Mesothelial cell of epicardium (in vitro differentiated cells): ENCODE results near the gene KATNAL2. TPM values are rescaled to one million over a fixed set of nuclear protein-coding genes. Genes with fewer than 3 reads are reported as not detected.

Source experiments
- DNase-seq, 2 experiments: peaks; one replicate each; pipeline ENCODE4 v3.0.0; 2021; ENCODE audit warnings: low spot score in 2 of 2; ENCODE audit not compliant: unreplicated experiment in 2 of 2
- H3K27ac Mint-ChIP-seq: 2 replicates; pipeline ENCODE4 v1.8.0; 2021; ENCODE audit warnings: mixed read lengths
- H3K27me3 Mint-ChIP-seq: 2 replicates; pipeline ENCODE4 v1.8.0; 2021; ENCODE audit warnings: low read depth, mixed read lengths
- H3K36me3 Mint-ChIP-seq: 2 replicates; pipeline ENCODE4 v1.8.0; 2021; ENCODE audit warnings: mixed read lengths
- H3K4me1 Mint-ChIP-seq: 2 replicates; pipeline ENCODE4 v1.8.0; 2021; ENCODE audit warnings: mixed read lengths
- H3K4me3 Mint-ChIP-seq: 2 replicates; pipeline ENCODE4 v1.8.0; 2021; ENCODE audit warnings: mild to moderate bottlenecking, moderate library complexity, mixed read lengths
- H3K9me3 Mint-ChIP-seq: 2 replicates; pipeline ENCODE4 v1.8.0; 2021; ENCODE audit warnings: mixed read lengths
- total RNA-seq: library from RNA; stranded (reverse); gene quantifications from 3 replicates; pipeline ENCODE4 v1.2.1, GENCODE V29; 2021
- TF ChIP-seq, protein P1 (sequence below): fragments of 200-600 bp; sonication (generic); IDR thresholded peaks from one replicate; pipeline ENCODE4 v1.5.0; 2021; ENCODE audit warnings: antibody characterized with exemption; ENCODE audit not compliant: unreplicated experiment

KATNAL2 gene
- total RNA-seq, 1 donor from 2014 or later, result 8.9 TPM

- Mint-ChIP-seq H3K4me3 (peak overlapping the region; percentile 83), H3K27ac (peak overlapping the region; percentile 84), H3K4me1 (peaks cover 37% of the 10 kb centered on the region), H3K9me3 (no peaks in the 10 kb centered on the region), H3K27me3 (no peaks in the 10 kb centered on the region), H3K36me3 (no peaks in the 10 kb centered on the region)
- peak in 1 of 2 experiments; percentile 39 for DNase-seq
- TF ChIP-seq, protein P1, sequence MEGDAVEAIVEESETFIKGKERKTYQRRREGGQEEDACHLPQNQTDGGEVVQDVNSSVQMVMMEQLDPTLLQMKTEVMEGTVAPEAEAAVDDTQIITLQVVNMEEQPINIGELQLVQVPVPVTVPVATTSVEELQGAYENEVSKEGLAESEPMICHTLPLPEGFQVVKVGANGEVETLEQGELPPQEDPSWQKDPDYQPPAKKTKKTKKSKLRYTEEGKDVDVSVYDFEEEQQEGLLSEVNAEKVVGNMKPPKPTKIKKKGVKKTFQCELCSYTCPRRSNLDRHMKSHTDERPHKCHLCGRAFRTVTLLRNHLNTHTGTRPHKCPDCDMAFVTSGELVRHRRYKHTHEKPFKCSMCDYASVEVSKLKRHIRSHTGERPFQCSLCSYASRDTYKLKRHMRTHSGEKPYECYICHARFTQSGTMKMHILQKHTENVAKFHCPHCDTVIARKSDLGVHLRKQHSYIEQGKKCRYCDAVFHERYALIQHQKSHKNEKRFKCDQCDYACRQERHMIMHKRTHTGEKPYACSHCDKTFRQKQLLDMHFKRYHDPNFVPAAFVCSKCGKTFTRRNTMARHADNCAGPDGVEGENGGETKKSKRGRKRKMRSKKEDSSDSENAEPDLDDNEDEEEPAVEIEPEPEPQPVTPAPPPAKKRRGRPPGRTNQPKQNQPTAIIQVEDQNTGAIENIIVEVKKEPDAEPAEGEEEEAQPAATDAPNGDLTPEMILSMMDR, result no peak
Observed at GRCh38 chr18:46917803-46918600, 600 bp downstream of the KATNAL2 start.

DNA sequence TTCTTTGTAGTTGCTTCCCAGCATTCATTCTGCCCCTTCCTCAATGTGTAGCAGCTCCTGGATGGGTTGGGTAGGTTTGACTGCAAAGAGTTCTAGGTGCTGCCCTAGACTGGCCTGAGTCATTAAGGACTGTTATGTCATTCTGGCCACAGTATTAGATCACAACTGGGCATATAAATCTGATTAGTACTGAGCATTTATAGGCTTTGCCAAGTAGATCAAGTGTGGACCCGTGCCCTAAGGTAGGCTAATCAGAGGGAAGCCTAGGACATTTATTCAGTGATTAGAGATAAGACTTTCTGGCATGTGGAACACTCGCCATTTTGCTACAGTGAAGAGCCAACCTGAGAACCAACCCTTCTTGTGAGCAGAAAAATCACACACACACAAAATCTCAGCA is 2.7 kb downstream of the KATNAL2 start:
- H3K27ac Mint-ChIP-seq, result no peak overlapping the region
- no peak overlapping the region for H3K4me3 Mint-ChIP-seq
- peaks cover 2% of the 10 kb centered on the region for H3K36me3 Mint-ChIP-seq
- H3K4me1 Mint-ChIP-seq, result peaks cover 28% of the 10 kb centered on the region
- no peaks in the 10 kb centered on the region for H3K27me3 Mint-ChIP-seq
- DNase-seq, result no peak
- H3K9me3 Mint-ChIP-seq, result peaks cover 9% of the 10 kb centered on the region
- TF ChIP-seq, protein P1, result no peak

DNA sequence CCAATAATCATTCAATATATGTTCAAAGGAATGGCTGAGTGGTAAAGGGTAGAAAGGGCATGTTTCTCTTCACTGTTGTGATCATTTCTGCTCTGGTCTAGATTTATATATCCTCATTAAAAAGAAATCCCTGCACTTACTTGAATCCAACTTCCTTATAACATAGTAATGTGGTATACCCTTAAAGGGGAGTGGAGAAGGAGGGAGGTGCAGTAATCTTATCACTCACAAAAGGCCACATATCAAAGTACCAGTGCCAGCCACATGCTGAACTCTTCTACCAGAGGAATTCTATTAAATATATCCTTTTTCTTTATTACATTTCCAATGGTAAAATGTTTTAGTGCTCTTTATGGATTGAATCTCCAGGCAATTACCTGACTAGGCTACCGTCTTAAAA is 3.3 kb downstream of the KATNAL2 start:
- DNase-seq, result no peak
- Mint-ChIP-seq H3K36me3 (peaks cover 2% of the 10 kb centered on the region), H3K27ac (no peak overlapping the region), H3K9me3 (peaks cover 10% of the 10 kb centered on the region), H3K4me1 (peaks cover 22% of the 10 kb centered on the region), H3K4me3 (no peak overlapping the region), H3K27me3 (no peaks in the 10 kb centered on the region)
- TF ChIP-seq, protein P1, result no peak

GRCh38 chr18:46939337-46939963 is 22.0 kb downstream of the KATNAL2 start:
- no peaks in the 10 kb centered on the region for H3K9me3 Mint-ChIP-seq
- H3K27ac Mint-ChIP-seq, result no peak overlapping the region
- H3K4me3 Mint-ChIP-seq, result no peak overlapping the region
- TF ChIP-seq, protein P1, result no peak
- H3K27me3 Mint-ChIP-seq, result no peaks in the 10 kb centered on the region
- peaks cover 13% of the 10 kb centered on the region for H3K4me1 Mint-ChIP-seq
- no peak for DNase-seq
- H3K36me3 Mint-ChIP-seq, result no peaks in the 10 kb centered on the region

DNA sequence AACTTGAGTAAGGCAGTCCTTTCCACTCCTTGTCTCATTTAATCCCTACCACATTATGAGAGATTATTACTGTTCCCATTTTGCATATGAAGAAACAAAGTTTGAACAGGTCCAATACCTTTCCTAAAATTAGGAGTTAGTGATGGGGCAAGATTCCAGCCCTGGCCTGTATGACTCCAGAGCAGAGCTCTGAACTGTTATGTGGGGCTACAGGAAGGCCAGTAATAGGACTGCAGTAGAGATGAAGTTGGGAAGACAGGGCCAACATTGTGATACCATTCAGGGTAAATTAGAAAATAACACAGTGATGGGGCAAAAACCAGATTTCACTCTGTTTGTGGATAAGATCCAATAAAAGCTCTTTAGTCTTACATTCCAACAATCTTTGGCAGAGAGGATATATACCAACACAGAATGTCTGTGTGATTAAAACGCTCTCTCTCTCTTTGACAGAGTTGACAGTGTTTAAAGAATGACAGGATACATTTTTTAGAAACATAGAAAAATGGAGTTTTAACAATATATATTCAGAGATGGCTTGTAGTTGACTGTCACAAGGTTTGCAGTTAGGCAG is 22.7 kb downstream of the KATNAL2 start:
- Mint-ChIP-seq H3K4me1 (peaks cover 13% of the 10 kb centered on the region), H3K4me3 (no peak overlapping the region), H3K27me3 (no peaks in the 10 kb centered on the region), H3K9me3 (no peaks in the 10 kb centered on the region), H3K36me3 (no peaks in the 10 kb centered on the region), H3K27ac (peak overlapping the region; percentile 52)
- TF ChIP-seq, protein P1, result no peak
- no peak for DNase-seq
